IMR-90 (cell line): Measurements from ENCODE around the gene UBR1.

Source experiments
- BHLHE40 ChIP-seq: fragments of 150-350 bp; IDR thresholded peaks from 2 replicates; pipeline ENCODE4 v1.6.1; 2016; ENCODE audit warnings: mild to moderate bottlenecking, low read depth, low read length
- CEBPB ChIP-seq: IDR thresholded peaks from 2 replicates; pipeline ENCODE4 v1.6.1; 2012; ENCODE audit warnings: low read depth, low read length, improper control_type of control experiment
- FOS ChIP-seq: fragments of 150-350 bp; IDR thresholded peaks from 2 replicates; pipeline ENCODE4 v1.6.1; 2016; ENCODE audit warnings: low read depth, low read length
- MXI1 ChIP-seq: IDR thresholded peaks from 2 replicates; pipeline ENCODE4 v1.6.1; 2012; ENCODE audit warnings: low read depth, mild to moderate bottlenecking, low read length, moderate library complexity, borderline replicate concordance
- POLR2A ChIP-seq: IDR thresholded peaks from 2 replicates; pipeline ENCODE4 v1.6.1; 2012; ENCODE audit warnings: mild to moderate bottlenecking, low read depth, low read length
- RAD21 ChIP-seq: IDR thresholded peaks from 2 replicates; pipeline ENCODE4 v1.6.1; 2012; ENCODE audit warnings: low read length, improper control_type of control experiment
- SMC3 ChIP-seq: fragments of 150-350 bp; IDR thresholded peaks from 2 replicates; pipeline ENCODE4 v1.6.1; 2016; ENCODE audit warnings: low read depth, mild to moderate bottlenecking, antibody characterized with exemption, low read length, moderate library complexity
- TF ChIP-seq, protein P1 (sequence below): conservative IDR thresholded peaks from 2 replicates; pipeline ENCODE4 v1.5.1; 2012; ENCODE audit warnings: mild to moderate bottlenecking, low read depth, low read length, improper control_type of control experiment
- TF ChIP-seq, protein P2 (sequence below): fragments of 150-350 bp; IDR thresholded peaks from 2 replicates; pipeline ENCODE4 v1.6.1; 2017; ENCODE audit warnings: mild to moderate bottlenecking, antibody characterized with exemption, low read length, low read depth

DNA sequence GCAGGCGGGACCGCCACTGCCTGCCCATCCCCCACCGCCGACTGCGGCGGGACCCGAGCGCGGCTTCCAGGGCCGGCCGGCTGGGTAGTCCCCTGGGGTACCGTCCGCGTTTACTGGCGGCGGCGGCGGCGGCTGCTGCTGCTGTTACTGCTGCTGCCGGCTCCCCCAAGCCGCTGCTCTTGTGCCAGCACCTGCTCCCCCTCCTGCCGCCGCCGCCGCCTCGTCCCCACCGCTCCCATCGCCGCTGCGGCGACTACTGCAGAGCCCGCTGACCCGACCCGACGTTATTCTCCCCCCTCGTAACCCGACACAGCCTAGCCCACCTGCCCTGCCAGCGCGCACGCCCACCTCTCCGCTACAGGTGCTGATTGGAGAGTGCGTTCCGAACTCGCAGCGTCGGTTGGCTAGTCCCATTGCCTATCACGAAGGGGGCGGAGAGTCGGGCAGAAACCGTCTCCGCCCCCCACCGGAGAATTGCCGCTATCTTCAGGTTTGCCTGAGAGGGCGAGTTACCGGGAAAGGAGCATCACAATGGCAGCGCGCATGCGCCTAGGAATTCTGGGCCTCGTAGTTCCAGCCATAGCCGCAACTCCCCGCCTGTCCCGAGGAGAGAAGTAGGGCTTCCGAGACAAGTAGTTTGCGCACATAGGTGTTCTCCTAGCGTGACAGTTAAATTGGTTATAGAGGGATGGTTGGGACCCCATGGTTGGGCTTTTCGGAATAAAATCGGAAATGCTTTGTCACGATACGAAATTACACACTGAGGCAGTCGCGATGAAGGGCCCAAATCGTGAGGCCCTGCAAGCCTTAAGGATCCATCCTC is 185.1 kb downstream of the UBR1 start, which contains the start of gene TTBK2:
- TF ChIP-seq, protein P1, sequence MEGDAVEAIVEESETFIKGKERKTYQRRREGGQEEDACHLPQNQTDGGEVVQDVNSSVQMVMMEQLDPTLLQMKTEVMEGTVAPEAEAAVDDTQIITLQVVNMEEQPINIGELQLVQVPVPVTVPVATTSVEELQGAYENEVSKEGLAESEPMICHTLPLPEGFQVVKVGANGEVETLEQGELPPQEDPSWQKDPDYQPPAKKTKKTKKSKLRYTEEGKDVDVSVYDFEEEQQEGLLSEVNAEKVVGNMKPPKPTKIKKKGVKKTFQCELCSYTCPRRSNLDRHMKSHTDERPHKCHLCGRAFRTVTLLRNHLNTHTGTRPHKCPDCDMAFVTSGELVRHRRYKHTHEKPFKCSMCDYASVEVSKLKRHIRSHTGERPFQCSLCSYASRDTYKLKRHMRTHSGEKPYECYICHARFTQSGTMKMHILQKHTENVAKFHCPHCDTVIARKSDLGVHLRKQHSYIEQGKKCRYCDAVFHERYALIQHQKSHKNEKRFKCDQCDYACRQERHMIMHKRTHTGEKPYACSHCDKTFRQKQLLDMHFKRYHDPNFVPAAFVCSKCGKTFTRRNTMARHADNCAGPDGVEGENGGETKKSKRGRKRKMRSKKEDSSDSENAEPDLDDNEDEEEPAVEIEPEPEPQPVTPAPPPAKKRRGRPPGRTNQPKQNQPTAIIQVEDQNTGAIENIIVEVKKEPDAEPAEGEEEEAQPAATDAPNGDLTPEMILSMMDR, result peak; percentile 20; the same call in 1 of the 2 replicates
- TF ChIP-seq POLR2A (no peak; the same call in 1 of the 2 replicates), RAD21 (no peak), MXI1 (peak; percentile 70; the same call in 1 of the 2 replicates), FOS (peak; percentile 80), SMC3 (no peak), CEBPB (no peak), BHLHE40 (no peak)
- TF ChIP-seq, protein P2, sequence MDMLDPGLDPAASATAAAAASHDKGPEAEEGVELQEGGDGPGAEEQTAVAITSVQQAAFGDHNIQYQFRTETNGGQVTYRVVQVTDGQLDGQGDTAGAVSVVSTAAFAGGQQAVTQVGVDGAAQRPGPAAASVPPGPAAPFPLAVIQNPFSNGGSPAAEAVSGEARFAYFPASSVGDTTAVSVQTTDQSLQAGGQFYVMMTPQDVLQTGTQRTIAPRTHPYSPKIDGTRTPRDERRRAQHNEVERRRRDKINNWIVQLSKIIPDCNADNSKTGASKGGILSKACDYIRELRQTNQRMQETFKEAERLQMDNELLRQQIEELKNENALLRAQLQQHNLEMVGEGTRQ, result no peak; the same call in 1 of the 2 replicates
